Astrocyte of the cerebellum (primary cell): ENCODE measurements around the gene ARL17A.
"Not testable (repeated sequence)": the region's sequence is repeated elsewhere in the genome, so short reads cannot be mapped to it uniquely, and the experiment has no call there.

Experiments
- DNase-seq: peaks from one replicate; pipeline ENCODE4 v3.0.0-alpha.2; 2011; ENCODE audit warnings: low read depth
- H3K4me3 ChIP-seq: 2 replicates; pipeline ENCODE4 v1.5.1; 2011; ENCODE audit warnings: mild to moderate bottlenecking, low read depth, low read length, moderate library complexity
- in situ Hi-C: cut with HindIII; loops from 2 replicates; pipeline ENCODE4 v1.10.0; 2017; ENCODE audit warnings: low sequenced_read_pairs

Gene ARL17A

DNA sequence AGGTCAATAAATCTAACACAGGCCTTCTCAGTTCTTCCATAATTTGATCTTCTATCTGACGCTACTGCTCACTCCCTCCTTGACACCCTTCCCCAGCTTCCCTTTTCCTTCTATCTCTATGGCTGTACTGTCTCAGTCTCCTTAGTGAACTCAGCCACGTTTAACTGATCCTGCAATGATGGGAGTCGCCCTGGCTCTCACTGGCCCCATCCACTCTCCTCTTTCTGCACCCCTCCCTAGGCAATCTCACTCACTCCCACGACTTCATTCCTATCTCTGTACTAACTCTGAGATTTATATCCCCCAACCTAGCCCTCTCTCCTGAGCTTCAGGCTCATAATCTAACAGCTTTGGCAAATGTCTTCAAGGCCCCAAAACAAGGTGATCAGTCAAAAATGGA lies 7.7 kb downstream of the ARL17A start:
- H3K4me3 ChIP-seq, in situ Hi-C loops, DNase-seq: not testable (repeated sequence)

GRCh38 chr17:46566980-46567379 lies 12.5 kb downstream of the ARL17A start:
- H3K4me3 ChIP-seq, DNase-seq, in situ Hi-C loops: not testable (repeated sequence)

GRCh38 chr17:46566284-46566683 lies 13.2 kb downstream of the ARL17A start:
- in situ Hi-C loops, H3K4me3 ChIP-seq, DNase-seq: not testable (repeated sequence)

GRCh38 chr17:46560048-46560447 lies 19.4 kb downstream of the ARL17A start:
- H3K4me3 ChIP-seq, DNase-seq, in situ Hi-C loops: not testable (repeated sequence)

DNA sequence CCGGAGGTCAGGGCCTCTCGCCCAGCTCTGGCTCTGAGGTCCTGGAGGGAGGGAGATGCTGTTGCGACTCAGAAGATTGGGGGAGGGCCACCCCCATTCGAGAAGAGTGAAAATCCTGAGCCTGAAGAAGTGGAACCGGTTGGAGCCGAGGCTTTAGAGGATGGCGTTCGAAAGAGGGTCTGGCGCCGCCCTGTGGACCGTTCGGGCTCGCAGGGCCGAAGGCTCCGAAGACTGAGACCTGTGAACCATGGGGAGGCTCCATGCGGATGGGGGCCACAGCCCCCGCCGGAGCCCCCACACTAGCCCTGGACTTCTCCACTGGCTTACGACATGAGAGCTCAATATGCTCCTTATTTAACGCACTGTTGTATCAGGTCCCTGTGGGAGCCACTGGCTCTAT lies 20.3 kb downstream of the ARL17A start:
- in situ Hi-C loops, DNase-seq, H3K4me3 ChIP-seq: not testable (repeated sequence)

DNA sequence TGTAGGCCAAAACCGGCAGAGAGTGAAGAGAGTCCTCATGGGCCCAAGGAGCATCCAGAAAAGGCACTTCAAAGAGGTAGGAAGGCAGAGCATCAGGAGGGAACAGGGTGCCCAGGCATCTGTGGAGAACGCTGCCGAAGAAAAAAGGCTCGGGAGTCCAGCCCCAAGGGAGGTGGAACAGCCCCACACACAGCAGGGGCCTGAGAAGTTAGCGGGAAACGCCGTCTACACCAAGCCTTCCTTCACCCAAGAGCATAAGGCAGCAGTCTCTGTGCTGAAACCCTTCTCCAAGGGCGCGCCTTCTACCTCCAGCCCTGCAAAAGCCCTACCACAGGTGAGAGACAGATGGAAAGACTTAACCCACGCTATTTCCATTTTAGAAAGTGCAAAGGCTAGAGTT lies 30.9 kb downstream of the ARL17A start:
- in situ Hi-C loops, H3K4me3 ChIP-seq, DNase-seq: not testable (repeated sequence)

DNA sequence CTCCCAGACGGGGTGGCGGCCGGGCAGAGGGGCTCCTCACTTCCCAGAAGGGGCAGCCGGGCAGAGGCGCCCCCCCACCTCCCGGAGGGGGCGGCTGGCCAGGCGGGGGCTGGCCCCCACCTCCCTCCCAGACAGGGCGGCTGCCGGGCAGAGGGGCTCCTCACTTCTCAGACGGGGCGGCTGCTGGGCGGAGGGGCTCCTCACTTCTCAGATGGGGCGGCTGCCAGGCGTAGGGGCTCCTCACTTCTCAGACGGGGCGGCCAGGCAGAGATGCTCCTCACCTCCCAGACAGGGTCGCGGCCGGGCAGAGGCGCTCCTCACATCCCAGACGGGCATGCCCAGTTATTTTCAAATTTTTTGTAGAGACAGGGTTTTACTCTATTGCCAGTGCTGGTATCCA lies 44.8 kb downstream of the ARL17A start:
- in situ Hi-C loops, DNase-seq, H3K4me3 ChIP-seq: not testable (repeated sequence)

DNA sequence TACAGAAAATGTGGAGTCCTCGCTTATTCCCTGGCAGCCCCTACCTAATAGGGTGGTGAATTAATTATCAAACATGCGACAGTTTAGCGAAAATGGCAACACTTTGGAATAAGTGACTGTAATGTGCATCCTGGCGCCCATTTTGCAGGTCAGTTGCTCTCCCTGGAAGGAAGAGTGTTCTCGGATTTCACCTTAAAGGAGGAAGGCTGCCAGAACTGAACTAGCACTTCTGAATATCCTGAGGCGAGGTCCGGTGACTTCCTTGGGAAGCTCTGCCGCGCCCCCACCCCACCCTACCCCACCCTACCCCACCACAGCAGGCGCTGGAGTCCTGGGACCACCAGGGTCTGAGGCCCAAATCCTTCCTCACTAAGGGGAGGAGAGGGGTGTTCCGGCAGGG lies 67.3 kb downstream of the ARL17A start, which contains the start of gene LRRC37A2:
Gene LRRC37A2 (plus strand): TSS at position 301 of the 400 bp plus-strand sequence. CDS start 245 bp downstream, outside the sequence.
- DNase-seq, in situ Hi-C loops, H3K4me3 ChIP-seq: not testable (repeated sequence)

DNA sequence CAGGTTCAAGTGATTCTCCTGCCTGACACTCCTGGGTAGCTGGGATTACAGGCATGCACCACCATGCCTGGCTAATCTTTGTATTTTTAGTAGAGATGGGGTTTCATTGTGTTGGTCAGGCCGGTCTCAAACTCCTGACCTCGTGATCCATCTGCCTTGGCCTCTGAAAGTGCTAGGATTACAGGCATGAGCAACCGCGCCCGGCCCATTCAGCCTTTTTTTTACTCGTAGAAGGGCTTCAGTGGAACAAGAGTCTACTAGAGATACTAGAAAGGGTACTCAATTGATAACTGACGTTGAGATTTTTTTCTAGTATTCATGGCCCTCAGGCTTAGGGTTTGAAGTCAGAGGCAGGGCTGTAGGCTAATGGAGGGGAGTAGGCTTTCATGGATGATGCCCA lies 73.6 kb downstream of the ARL17A start:
- in situ Hi-C loops, DNase-seq, H3K4me3 ChIP-seq: not testable (repeated sequence)

GRCh38 chr17:46499437-46500139 lies 79.9 kb downstream of the ARL17A start:
- DNase-seq, in situ Hi-C loops, H3K4me3 ChIP-seq: not testable (repeated sequence)

GRCh38 chr17:46492021-46492420 lies 87.5 kb downstream of the ARL17A start:
- H3K4me3 ChIP-seq, in situ Hi-C loops, DNase-seq: not testable (repeated sequence)

GRCh38 chr17:46481310-46481709 lies 98.2 kb downstream of the ARL17A start:
- in situ Hi-C loops, H3K4me3 ChIP-seq, DNase-seq: not testable (repeated sequence)

GRCh38 chr17:46478823-46479222 lies 100.7 kb downstream of the ARL17A start:
- in situ Hi-C loops, DNase-seq: not testable (repeated sequence)

GRCh38 chr17:46475583-46475982 lies 103.9 kb downstream of the ARL17A start:
- H3K4me3 ChIP-seq, DNase-seq, in situ Hi-C loops: not testable (repeated sequence)

More at GRCh38 chr17:46478823-46479222, 100.7 kb downstream of the ARL17A start:
- not testable (repeated sequence) for H3K4me3 ChIP-seq

DNA sequence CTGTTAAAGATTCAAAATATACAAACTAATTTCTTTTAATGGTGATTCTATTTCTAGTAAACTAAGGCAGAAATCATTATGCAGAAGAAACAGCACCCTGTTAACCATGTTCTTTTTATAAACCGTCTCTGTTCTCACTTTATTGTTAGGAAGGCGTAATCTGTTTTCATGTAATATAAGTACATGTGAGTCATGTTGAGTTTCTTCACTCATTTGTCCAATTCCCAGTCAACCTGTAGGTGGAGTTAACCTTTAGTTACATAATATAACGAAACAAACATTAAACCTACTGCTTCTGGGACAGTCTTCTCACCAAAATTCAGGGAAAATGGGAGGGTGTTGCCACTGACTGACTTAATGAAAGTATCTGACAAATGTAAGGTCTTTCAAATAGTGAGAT lies 105.0 kb downstream of the ARL17A start:
- in situ Hi-C loops, H3K4me3 ChIP-seq, DNase-seq: not testable (repeated sequence)

- in situ Hi-C loops, DNase-seq, H3K4me3 ChIP-seq: not testable (repeated sequence)
Observed at GRCh38 chr17:46467618-46468017, 111.9 kb downstream of the ARL17A start.
